B cell (primary cell): ENCODE measurements around the gene RNF114. TPM values are rescaled to one million over a fixed set of nuclear protein-coding genes. Genes with fewer than 3 reads are reported as not detected.
A peak's percentile ranks its signal among the peaks of the same experiment; 100 is the strongest.

Experiments
- ATAC-seq: fragments of 200-7000 bp; cut with Tn5 transposase; one replicate; pipeline ENCODE4 v1.10.0; 2021; ENCODE audit warnings: low read depth, mild to moderate bottlenecking, moderate number of reproducible peaks, moderate library complexity
- CTCF ChIA-PET: fragments of 350-600 bp; sonication (Branson Sonifier 250); formaldehyde crosslinking; loops from one replicate; lab custom pipeline; 2021; ENCODE audit warnings: antibody characterized with exemption, inconsistent platforms; lab: Charles Lee
- POLR2A ChIA-PET: fragments of 350-600 bp; sonication (Branson Sonifier 250); formaldehyde crosslinking; loops from one replicate; lab custom pipeline; 2021; ENCODE audit warnings: antibody characterized with exemption; lab: Charles Lee
- DNase-seq: peaks from one replicate; pipeline ENCODE4 v3.0.0; 2013
- H2AFZ ChIP-seq: 2 replicates; pipeline ENCODE4 v1.6.1; 2012; ENCODE audit warnings: mild to moderate bottlenecking, low read depth, low read length; ENCODE audit not compliant: insufficient read depth, poor library complexity, severe bottlenecking
- H3K27ac ChIP-seq, 2 donors: 1 replicate in 1 of 2; 2 replicates in 1 of 2; pipeline ENCODE4 v1.5.1; 2012 to 2013; ENCODE audit warnings: low read length in 2 of 2, mild to moderate bottlenecking in 2 of 2, moderate library complexity in 1 of 2
- H3K27me3 ChIP-seq, 4 experiments: fragments of 200-600 bp in 1 of 4; sonication (generic) in 1 of 4; replicated peaks in 1 of 4; 1 replicate in 2 of 4; 2 replicates in 2 of 4; pipeline versions ENCODE4 v1.6.1 to v1.7.0; 2013 to 2016; ENCODE audit warnings: low read length in 3 of 4, mild to moderate bottlenecking in 2 of 4, mixed read lengths in 1 of 4, moderate library complexity in 1 of 4; ENCODE audit not compliant: insufficient read depth in 4 of 4, control insufficient read depth in 3 of 4; ENCODE audit errors: control extremely low read depth in 1 of 4
- H3K36me3 ChIP-seq, 2 experiments: replicated peaks in 1 of 2; 1 replicate in 1 of 2; 2 replicates in 1 of 2; pipeline versions ENCODE4 v1.6.1 to v1.7.1; 2013; ENCODE audit warnings: low read length in 1 of 2; ENCODE audit not compliant: insufficient read depth in 2 of 2, control insufficient read depth in 1 of 2; ENCODE audit errors: control extremely low read depth in 1 of 2, extremely low read depth in 1 of 2
- H3K4me1 ChIP-seq, 2 donors: fragments of 200-600 bp in 1 of 2; sonication (generic) in 1 of 2; 1 replicate in 1 of 2; 2 replicates in 1 of 2; pipeline versions ENCODE4 v1.5.1 to v1.6.1; 2013 to 2017; ENCODE audit warnings: low read length in 2 of 2; ENCODE audit not compliant: control insufficient read depth in 2 of 2, insufficient read depth in 2 of 2
- H3K4me2 ChIP-seq: replicated peaks from 2 replicates; pipeline ENCODE3; 2012; ENCODE audit warnings: mild to moderate bottlenecking, low read depth, low read length; ENCODE audit not compliant: poor library complexity, severe bottlenecking
- H3K4me3 ChIP-seq, 5 experiments: fragments of 200-600 bp in 1 of 5; sonication (generic) in 1 of 5; 1 replicate in 3 of 5; 2 replicates in 2 of 5; pipeline versions ENCODE4 v1.5.1 to v1.7.0; 2011 to 2016; ENCODE audit warnings: low read length in 4 of 5, mild to moderate bottlenecking in 4 of 5, low read depth in 2 of 5, control low read depth in 1 of 5, moderate library complexity in 1 of 5; ENCODE audit not compliant: insufficient read depth in 1 of 5; ENCODE audit errors: control extremely low read depth in 1 of 5, extremely low read depth in 1 of 5
- H3K79me2 ChIP-seq: fragments of 200-600 bp; sonication (generic); one replicate; pipeline ENCODE4 v1.6.0; 2016; ENCODE audit warnings: low read length; ENCODE audit not compliant: control insufficient read depth, insufficient read depth
- H3K9ac ChIP-seq: fragments of 200-600 bp; sonication (generic); 2 replicates; pipeline ENCODE4 v1.6.1; 2017; ENCODE audit warnings: mild to moderate bottlenecking, low read length, moderate library complexity
- H3K9me3 ChIP-seq, 3 donors: one replicate each; pipeline versions ENCODE4 v1.6.1 to v1.7.1; 2013; ENCODE audit warnings: low read length in 2 of 3; ENCODE audit not compliant: control insufficient read depth in 2 of 3, insufficient read depth in 1 of 3; ENCODE audit errors: control extremely low read depth in 1 of 3
- H4K20me1 ChIP-seq: 2 replicates; pipeline ENCODE4 v1.6.0; 2012; ENCODE audit warnings: mild to moderate bottlenecking, low read length; ENCODE audit not compliant: insufficient read depth, control insufficient read depth, poor library complexity, severe bottlenecking
- H3K27ac Mint-ChIP-seq: one replicate; pipeline ENCODE4 v1.8.0; 2021; ENCODE audit warnings: mixed read lengths
- H3K27me3 Mint-ChIP-seq: one replicate; pipeline ENCODE4 v1.8.0; 2021; ENCODE audit warnings: mixed read lengths
- H3K4me1 Mint-ChIP-seq: one replicate; pipeline ENCODE4 v1.8.0; 2021; ENCODE audit warnings: mixed read lengths
- H3K4me3 Mint-ChIP-seq: one replicate; pipeline ENCODE4 v1.8.0; 2021; ENCODE audit warnings: mixed read lengths
- H3K9me3 Mint-ChIP-seq: one replicate; pipeline ENCODE4 v1.8.0; 2022; ENCODE audit warnings: mixed read lengths; ENCODE audit not compliant: insufficient read depth
- CTCF ChIP-seq: fragments of 200-600 bp; IDR thresholded peaks from one replicate; pipeline ENCODE4 v1.8.0; 2022; ENCODE audit warnings: antibody characterized with exemption, mild to moderate bottlenecking
- EZH2 ChIP-seq: IDR thresholded peaks from 2 replicates; pipeline ENCODE4 v1.6.1; 2012; ENCODE audit warnings: borderline replicate concordance, low read depth, mild to moderate bottlenecking, moderate library complexity, low read length; ENCODE audit not compliant: insufficient read depth, poor library complexity, severe bottlenecking
- WGBS: methylation state at CpG from one replicate; pipeline ENCODE4 v1.1.5; 2013; ENCODE audit warnings: missing lambda C conversion rate; ENCODE audit not compliant: insufficient coverage; 5-methylcytosine and 5-hydroxymethylcytosine counted together
- intact Hi-C: fragments of 100-400 bp; cut with micrococcal nuclease; formaldehyde crosslinking; loops from one replicate; pipeline ENCODE4 v1.10.0; 2022
- polyA plus RNA-seq: library from polyadenylated mRNA; depleted of rRNA; stranded (reverse); fragments of >200 nt; gene quantifications from 2 replicates; pipeline ENCODE4 v1.2.3, GENCODE V29; 2012
- total RNA-seq, 2 donors: library from RNA; stranded (reverse); fragments of 120-200 nt in 1 of 2; gene quantifications; 1 replicate in 1 of 2; 2 replicates in 1 of 2; pipeline versions ENCODE4 v1.2.3 to v1.2.4, GENCODE V29; 2013 to 2022

RNF114 gene
- total and polyA plus RNA-seq, 2 donors (not counting 1 experiment from before 2014, with no cell fraction given) = 81.7 to 117 TPM

- Histone ChIP-seq H3K4me2 (peak overlapping the region; percentile 74), H3K9ac (no peak overlapping the region), H3K4me3 (no peak overlapping the region), H3K4me1 (peaks cover 18 to 26% of the 10 kb centered on the region in 2 donors), H4K20me1 (no peaks in the 10 kb centered on the region), H3K79me2 (no peaks in the 10 kb centered on the region), H3K9me3 (peaks cover 0 to 3% (median 0%) of the 10 kb centered on the region in 3 donors), H2AFZ (peak overlapping the region; percentile 72), H3K27me3 (peaks cover 0 to 8% (median 0%) of the 10 kb centered on the region in 4 experiments), H3K27ac (no peak overlapping the region), H3K36me3 (no peaks in the 10 kb centered on the region)
- DNase-seq (no peak), ATAC-seq (no peak)
- Mint-ChIP-seq H3K27me3 (no peaks in the 10 kb centered on the region), H3K4me3 (no peak overlapping the region), H3K9me3 (no peaks in the 10 kb centered on the region), H3K4me1 (peaks cover 22% of the 10 kb centered on the region), H3K27ac (no peak overlapping the region)
- intact Hi-C loops = loop anchor here (1.0 to 2.0 kb wide), 6 partner anchors 42 to 201 kb away; partner anchors contain the start of gene RNF114
- POLR2A ChIA-PET = interaction anchor here (0.6 to 1.6 kb wide), 4 partner anchors 93 to 202 kb away, joined by 3 to 27 read pairs (median 5); no protein-coding TSS in a partner anchor
- TF ChIP-seq EZH2 (no peak), CTCF (no peak)
- WGBS = no CpG with 5 or more reads among the region's 3 CpGs
- CTCF ChIA-PET = interaction anchor here (0.6 to 13.5 kb wide), 42 partner anchors 8 to 610 kb away, joined by 3 to 531 read pairs (median 5); partner anchors contain the start of genes PEDS1 and RNF114
Measured at GRCh38 chr20:49978685-49979029, 42.5 kb downstream of the RNF114 start.
